Natural killer cell treated with Interleukin-12 subunit alpha and Interleukin-12 subunit beta and Interleukin-15 and Interleukin-18, amount 100 ng/mL, for 72 hours (primary cell): ENCODE measurements around the gene MBNL2. TPM values are rescaled to one million over a fixed set of nuclear protein-coding genes. Genes with fewer than 3 reads are reported as not detected.
"Not testable (repeated sequence)": the region's sequence is repeated elsewhere in the genome, so short reads cannot be mapped to it uniquely, and the experiment has no call there.

Experiments used
- ATAC-seq, 2 donors: fragments of 150-1000 bp; cut with Tn5 transposase in 1 of 2; sonication (Bioruptor Pico), chemical (Tn5 transposase) in 1 of 2; 2 replicates each; pipeline ENCODE4 v1.10.0; 2021
- DNase-seq: peaks from one replicate; pipeline ENCODE4 v3.0.0; 2022; ENCODE audit warnings: low spot score
- H3K27ac Mint-ChIP-seq, 2 donors: 1 replicate in 1 of 2; 2 replicates in 1 of 2; pipeline ENCODE4 v1.8.0; 2022; ENCODE audit warnings: mixed read lengths in 2 of 2, mild to moderate bottlenecking in 1 of 2, moderate library complexity in 1 of 2
- H3K27me3 Mint-ChIP-seq, 2 donors: 1 replicate in 1 of 2; 2 replicates in 1 of 2; pipeline ENCODE4 v1.8.0; 2022; ENCODE audit warnings: mixed read lengths in 2 of 2
- H3K36me3 Mint-ChIP-seq: one replicate; pipeline ENCODE4 v1.8.0; 2022; ENCODE audit warnings: mixed read lengths
- H3K4me1 Mint-ChIP-seq, 2 donors: 1 replicate in 1 of 2; 2 replicates in 1 of 2; pipeline ENCODE4 v1.8.0; 2022; ENCODE audit warnings: low read depth in 2 of 2, mixed read lengths in 2 of 2, mild to moderate bottlenecking in 1 of 2
- H3K4me3 Mint-ChIP-seq: one replicate; pipeline ENCODE4 v1.8.0; 2022; ENCODE audit warnings: mixed read lengths
- H3K9me3 Mint-ChIP-seq: 2 replicates; pipeline ENCODE4 v1.8.0; 2022; ENCODE audit warnings: mixed read lengths
- total RNA-seq, 2 donors: library from RNA; stranded (reverse); gene quantifications; one replicate each; pipeline ENCODE4 v1.2.3, GENCODE V29; 2022

MBNL2 gene
- total RNA-seq, 2 donors from 2014 or later, result 13.0 to 15.6 TPM

- ATAC-seq, result no peak
- Mint-ChIP-seq H3K27ac (no peak overlapping the region), H3K4me3 (no peak overlapping the region), H3K36me3 (no peaks in the 10 kb centered on the region), H3K27me3 (no peaks in the 10 kb centered on the region), H3K9me3 (no peaks in the 10 kb centered on the region), H3K4me1 (peaks cover 0 to 2% of the 10 kb centered on the region in 2 donors)
- no peak for DNase-seq
Measured at GRCh38 chr13:97339019-97339987, 117.2 kb downstream of the MBNL2 start.

GRCh38 chr13:97339988-97340749 lies 118.0 kb downstream of the MBNL2 start:
- no peaks in the 10 kb centered on the region for H3K9me3 Mint-ChIP-seq
- ATAC-seq, result no peak
- H3K36me3 Mint-ChIP-seq, result no peaks in the 10 kb centered on the region
- DNase-seq, result no peak
- no peaks in the 10 kb centered on the region for H3K27me3 Mint-ChIP-seq
- H3K4me3 Mint-ChIP-seq, result no peak overlapping the region
- H3K4me1 Mint-ChIP-seq, result peaks cover 0 to 2% of the 10 kb centered on the region in 2 donors
- no peak overlapping the region for H3K27ac Mint-ChIP-seq

GRCh38 chr13:97341135-97341534 lies 119.0 kb downstream of the MBNL2 start:
- no peak for ATAC-seq
- H3K9me3 Mint-ChIP-seq, result no peaks in the 10 kb centered on the region
- H3K36me3 Mint-ChIP-seq, result peaks cover 3% of the 10 kb centered on the region
- H3K4me1 Mint-ChIP-seq, result peaks cover 0 to 2% of the 10 kb centered on the region in 2 donors
- H3K27ac Mint-ChIP-seq, result no peak overlapping the region
- DNase-seq, result no peak
- H3K27me3 Mint-ChIP-seq, result no peaks in the 10 kb centered on the region
- no peak overlapping the region for H3K4me3 Mint-ChIP-seq

GRCh38 chr13:97342136-97342535 lies 120.0 kb downstream of the MBNL2 start:
- peaks cover 6% of the 10 kb centered on the region for H3K36me3 Mint-ChIP-seq
- peaks cover 0 to 2% of the 10 kb centered on the region in 2 donors for H3K4me1 Mint-ChIP-seq
- H3K9me3 Mint-ChIP-seq, result no peaks in the 10 kb centered on the region
- DNase-seq (no peak), ATAC-seq (no peak)
- no peak overlapping the region for H3K27ac Mint-ChIP-seq
- no peaks in the 10 kb centered on the region for H3K27me3 Mint-ChIP-seq
- H3K4me3 Mint-ChIP-seq, result no peak overlapping the region

- Mint-ChIP-seq H3K27ac (no peak overlapping the region), H3K4me1 (peaks cover 0 to 2% of the 10 kb centered on the region in 2 donors), H3K4me3 (no peak overlapping the region), H3K27me3 (no peaks in the 10 kb centered on the region), H3K36me3 (peaks cover 6% of the 10 kb centered on the region), H3K9me3 (no peaks in the 10 kb centered on the region)
- DNase-seq, result no peak
- no peak for ATAC-seq
Measured at GRCh38 chr13:97342936-97343335, 120.8 kb downstream of the MBNL2 start.

GRCh38 chr13:97344265-97345175 lies 122.4 kb downstream of the MBNL2 start:
- H3K27ac Mint-ChIP-seq, result no peak overlapping the region
- H3K9me3 Mint-ChIP-seq, result no peaks in the 10 kb centered on the region
- H3K4me1 Mint-ChIP-seq, result peaks cover 0 to 2% of the 10 kb centered on the region in 2 donors
- H3K4me3 Mint-ChIP-seq, result no peak overlapping the region
- H3K27me3 Mint-ChIP-seq, result no peaks in the 10 kb centered on the region
- DNase-seq (no peak), ATAC-seq (no peak)
- H3K36me3 Mint-ChIP-seq, result peaks cover 6% of the 10 kb centered on the region

- Mint-ChIP-seq H3K36me3 (peaks cover 6% of the 10 kb centered on the region), H3K27me3 (no peaks in the 10 kb centered on the region)
Measured at GRCh38 chr13:97346097-97346496, 124.0 kb downstream of the MBNL2 start.

GRCh38 chr13:97346561-97347254 lies 124.6 kb downstream of the MBNL2 start:
- Mint-ChIP-seq H3K9me3 (no peaks in the 10 kb centered on the region), H3K4me3 (no peak overlapping the region), H3K4me1 (peaks cover 0 to 2% of the 10 kb centered on the region in 2 donors), H3K36me3 (peaks cover 6% of the 10 kb centered on the region), H3K27me3 (no peaks in the 10 kb centered on the region), H3K27ac (no peak overlapping the region)
- DNase-seq, result no peak
- no peak for ATAC-seq

More at GRCh38 chr13:97346097-97346496, 124.0 kb downstream of the MBNL2 start:
- Mint-ChIP-seq H3K27ac (no peak overlapping the region), H3K4me1 (peaks cover 0 to 2% of the 10 kb centered on the region in 2 donors), H3K9me3 (no peaks in the 10 kb centered on the region), H3K4me3 (no peak overlapping the region)
- ATAC-seq (no peak), DNase-seq (no peak)

- ATAC-seq, result no peak
- Mint-ChIP-seq H3K36me3 (peaks cover 6% of the 10 kb centered on the region), H3K9me3 (no peaks in the 10 kb centered on the region), H3K4me1 (peaks cover 0 to 2% of the 10 kb centered on the region in 2 donors), H3K27ac (no peak overlapping the region), H3K4me3 (no peak overlapping the region), H3K27me3 (no peaks in the 10 kb centered on the region)
- DNase-seq, result no peak
Measured at GRCh38 chr13:97347255-97347932, 125.3 kb downstream of the MBNL2 start.

- no peak overlapping the region for H3K4me3 Mint-ChIP-seq
- no peak overlapping the region for H3K27ac Mint-ChIP-seq
- no peaks in the 10 kb centered on the region for H3K4me1 Mint-ChIP-seq
- H3K9me3 Mint-ChIP-seq, result no peaks in the 10 kb centered on the region
- DNase-seq, result no peak
- H3K36me3 Mint-ChIP-seq, result peaks cover 6% of the 10 kb centered on the region
- ATAC-seq, result no peak
- H3K27me3 Mint-ChIP-seq, result no peaks in the 10 kb centered on the region
Measured at GRCh38 chr13:97348569-97349100, 126.5 kb downstream of the MBNL2 start.

- not testable (repeated sequence) for DNase-seq, H3K27ac Mint-ChIP-seq, H3K4me1 Mint-ChIP-seq, H3K36me3 Mint-ChIP-seq, H3K4me3 Mint-ChIP-seq, ATAC-seq, H3K9me3 Mint-ChIP-seq, H3K27me3 Mint-ChIP-seq
Measured at GRCh38 chr13:97352012-97352411, 129.9 kb downstream of the MBNL2 start.

- no peaks in the 10 kb centered on the region for H3K27me3 Mint-ChIP-seq
- no peak overlapping the region for H3K27ac Mint-ChIP-seq
- ATAC-seq (no peak), DNase-seq (no peak)
- H3K4me3 Mint-ChIP-seq, result no peak overlapping the region
- H3K4me1 Mint-ChIP-seq, result no peaks in the 10 kb centered on the region
- no peaks in the 10 kb centered on the region for H3K9me3 Mint-ChIP-seq
- H3K36me3 Mint-ChIP-seq, result no peaks in the 10 kb centered on the region
Measured at GRCh38 chr13:97352815-97353214, 130.7 kb downstream of the MBNL2 start.
